Transverse colon (tissue), 4 donors: ENCODE data around the gene ALKBH3.

Experiments
- CTCF ChIP-seq, 5 experiments: fragments of 200-600 bp in 3 of 5; fragments of 450-650 bp in 2 of 5; sonication (generic) in 3 of 5; IDR thresholded peaks; 1 replicate in 2 of 5; 2 replicates in 3 of 5; pipeline ENCODE4 v1.5.1; 2016 to 2017; ENCODE audit warnings: antibody characterized with exemption in 5 of 5, inconsistent platforms in 3 of 5, mild to moderate bottlenecking in 2 of 5, moderate library complexity in 1 of 5
- POLR2A ChIP-seq: fragments of 450-650 bp; IDR thresholded peaks from one replicate; pipeline ENCODE4 v1.6.1; 2016; ENCODE audit warnings: antibody characterized with exemption, mild to moderate bottlenecking, moderate library complexity
- POLR2AphosphoS5 ChIP-seq, 3 donors: sonication (generic); formaldehyde crosslinking; IDR thresholded peaks; one replicate each; pipeline ENCODE4 v1.6.1; 2016; ENCODE audit warnings: antibody characterized with exemption in 3 of 3

DNA sequence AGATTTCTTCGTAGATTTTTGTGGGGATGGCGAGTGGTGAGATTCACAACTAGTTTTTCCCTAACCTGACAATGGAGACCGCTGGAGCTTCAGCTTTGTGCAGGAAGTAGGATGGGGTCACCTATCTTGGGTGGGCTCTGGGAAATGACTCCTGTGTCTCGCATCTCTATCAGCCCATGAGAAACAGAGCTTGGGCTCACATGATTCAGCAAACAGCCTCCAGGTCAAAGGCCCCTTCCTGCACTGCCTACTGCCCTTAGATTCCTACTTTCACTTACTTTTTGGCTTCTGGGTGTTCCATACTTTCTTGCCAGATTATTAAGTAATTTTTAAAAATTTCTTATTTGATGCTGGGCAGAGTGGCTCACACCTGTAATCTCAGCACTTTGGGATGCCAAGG, 88.1 kb downstream of the ALKBH3 start:
- TF ChIP-seq CTCF (IDR thresholded peaks at IDR 0.05): no peak
- no peak for TF ChIP-seq POLR2A
- no peak for TF ChIP-seq POLR2AphosphoS5 (IDR thresholded peaks at IDR 0.05)
